ENCODE results near the gene ARAP2. TPM values are rescaled to one million over a fixed set of nuclear protein-coding genes. Genes with fewer than 3 reads are reported as not detected.

Gene ARAP2
- total RNA-seq, 1 experiment from 2014 or later = 13.6 TPM

DNA sequence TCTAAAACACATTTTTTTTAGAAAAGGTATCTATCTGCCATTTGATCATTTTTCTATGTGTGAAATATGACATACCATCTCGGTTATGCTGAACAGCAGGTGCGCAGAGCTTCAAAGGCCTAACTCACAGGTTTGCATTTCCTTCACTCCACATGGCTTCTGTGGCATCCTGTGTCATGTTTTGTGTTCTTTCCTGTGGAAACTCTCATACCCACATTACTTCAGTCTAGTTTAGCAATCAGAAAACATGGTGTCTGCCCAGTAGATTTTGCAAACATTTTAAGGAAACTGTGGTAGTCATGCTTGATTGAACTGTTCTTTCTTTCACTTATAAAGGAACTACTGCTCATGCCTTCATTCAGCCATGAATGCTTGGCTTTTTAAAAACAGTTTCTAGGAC lies 11.3 kb upstream of the ARAP2 start:
- POLR2A ChIA-PET = no interaction called here
- Histone ChIP-seq H2AFZ (ENCODE audit: low read depth, low read length, poor library complexity, severe bottlenecking) (no peak overlapping the region), H3K4me2 (ENCODE audit: low read length) (no peak overlapping the region), H3K9me2 (ENCODE audit: insufficient read depth) (no peaks in the 10 kb centered on the region), H3K36me3 (ENCODE audit: control insufficient read depth in 1 of 2, insufficient read depth in 2 of 2, low read length in 2 of 2) (no peaks in the 10 kb centered on the region), H3K79me2 (ENCODE audit: insufficient read depth, low read length) (no peaks in the 10 kb centered on the region), H3K4me3 (replicated peaks in 1 of 2; ENCODE audit: low read depth in 1 of 2, low read length in 2 of 2) (no peak overlapping the region), H3K9ac (ENCODE audit: low read length) (no peak overlapping the region), H3K27me3 (ENCODE audit: insufficient read depth, low read length) (no peaks in the 10 kb centered on the region), H3K4me1 (ENCODE audit: control insufficient read depth in 1 of 2, insufficient read depth in 2 of 2, low read length in 2 of 2) (no peaks in the 10 kb centered on the region), H4K20me1 (ENCODE audit: insufficient read depth) (no peaks in the 10 kb centered on the region), H3K9me3 (ENCODE audit: control insufficient read depth in 1 of 2, insufficient read depth in 1 of 2, low read depth in 1 of 2, low read length in 2 of 2) (no peaks in the 10 kb centered on the region), H3K27ac (ENCODE audit: low read depth, low read length) (no peak overlapping the region)
- intact Hi-C loops (cut with micrococcal nuclease) = no loop called here
- ATAC-seq = no peak
- RAD21 ChIA-PET (ENCODE audit: low non-redundant PET in 1 of 2, low total read pairs in 2 of 2, uncharacterized antibody in 2 of 2, unreplicated experiment in 2 of 2) = no interaction called here
- DNase-seq (ENCODE audit: low read depth, low spot score) = no peak
- no peak for TF ChIP-seq POLR2AphosphoS5 (IDR thresholded peaks at IDR 0.05; ENCODE audit: low read depth, low read length)
- TF ChIP-seq SP1 (IDR thresholded peaks at IDR 0.05; ENCODE audit: low read depth) = no peak
- no peak for TF ChIP-seq TCF7L2 (IDR thresholded peaks at IDR 0.05; ENCODE audit: borderline replicate concordance, extremely low read depth, insufficient read depth, insufficient read length)
- no peak for TF ChIP-seq SIN3A (IDR thresholded peaks at IDR 0.05; ENCODE audit: low read depth)
- TF ChIP-seq, protein P1, sequence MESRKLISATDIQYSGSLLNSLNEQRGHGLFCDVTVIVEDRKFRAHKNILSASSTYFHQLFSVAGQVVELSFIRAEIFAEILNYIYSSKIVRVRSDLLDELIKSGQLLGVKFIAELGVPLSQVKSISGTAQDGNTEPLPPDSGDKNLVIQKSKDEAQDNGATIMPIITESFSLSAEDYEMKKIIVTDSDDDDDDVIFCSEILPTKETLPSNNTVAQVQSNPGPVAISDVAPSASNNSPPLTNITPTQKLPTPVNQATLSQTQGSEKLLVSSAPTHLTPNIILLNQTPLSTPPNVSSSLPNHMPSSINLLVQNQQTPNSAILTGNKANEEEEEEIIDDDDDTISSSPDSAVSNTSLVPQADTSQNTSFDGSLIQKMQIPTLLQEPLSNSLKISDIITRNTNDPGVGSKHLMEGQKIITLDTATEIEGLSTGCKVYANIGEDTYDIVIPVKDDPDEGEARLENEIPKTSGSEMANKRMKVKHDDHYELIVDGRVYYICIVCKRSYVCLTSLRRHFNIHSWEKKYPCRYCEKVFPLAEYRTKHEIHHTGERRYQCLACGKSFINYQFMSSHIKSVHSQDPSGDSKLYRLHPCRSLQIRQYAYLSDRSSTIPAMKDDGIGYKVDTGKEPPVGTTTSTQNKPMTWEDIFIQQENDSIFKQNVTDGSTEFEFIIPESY (IDR thresholded peaks at IDR 0.05; ENCODE audit: extremely low read depth, insufficient replicate concordance, low read length) = no peak
- no peak for TF ChIP-seq ZNF274 (IDR thresholded peaks at IDR 0.05; ENCODE audit: low read depth, low read length)
- no peak for TF ChIP-seq EZH2phosphoT487 (IDR thresholded peaks at IDR 0.05; ENCODE audit: borderline replicate concordance)
- TF ChIP-seq EGR1 (IDR thresholded peaks at IDR 0.05; ENCODE audit: low read depth) = no peak
- TF ChIP-seq FOSL1 (IDR thresholded peaks at IDR 0.05; ENCODE audit: low read depth) = no peak
- no TSS peak for BruUV-seq (replicated peaks)
- CTCF ChIA-PET = no interaction called here

DNA sequence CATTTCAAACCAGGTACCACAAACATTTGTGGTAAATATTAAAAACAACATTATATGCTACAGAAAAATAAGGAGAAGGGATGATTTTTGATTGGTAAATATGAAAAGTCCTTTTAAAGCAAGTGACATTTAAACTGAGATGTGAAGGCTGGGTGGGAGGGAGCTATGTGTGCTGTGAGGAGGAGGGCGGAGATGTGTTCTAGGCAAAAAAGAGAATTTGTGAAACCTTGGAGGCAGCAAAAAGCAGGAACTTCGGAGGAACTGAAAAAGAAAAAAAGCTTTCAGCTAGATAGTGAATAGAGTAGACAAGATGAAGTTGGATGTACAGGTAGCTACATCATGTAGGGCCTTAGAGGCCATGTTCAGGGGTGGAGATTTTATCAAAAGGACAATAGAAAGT lies 10.1 kb upstream of the ARAP2 start:
- CTCF ChIA-PET = no interaction called here
- ATAC-seq = no peak

More for the DNA sequence above, 10.1 kb upstream of the ARAP2 start:
- Histone ChIP-seq H3K4me2 (ENCODE audit: low read length) (no peak overlapping the region), H4K20me1 (ENCODE audit: insufficient read depth) (no peaks in the 10 kb centered on the region), H3K9me2 (ENCODE audit: insufficient read depth) (no peaks in the 10 kb centered on the region), H3K9ac (ENCODE audit: low read length) (no peak overlapping the region), H3K27me3 (ENCODE audit: insufficient read depth, low read length) (no peaks in the 10 kb centered on the region), H3K9me3 (ENCODE audit: control insufficient read depth in 1 of 2, insufficient read depth in 1 of 2, low read depth in 1 of 2, low read length in 2 of 2) (no peaks in the 10 kb centered on the region), H3K79me2 (ENCODE audit: insufficient read depth, low read length) (no peaks in the 10 kb centered on the region), H3K36me3 (ENCODE audit: control insufficient read depth in 1 of 2, insufficient read depth in 2 of 2, low read length in 2 of 2) (no peaks in the 10 kb centered on the region), H3K27ac (ENCODE audit: low read depth, low read length) (no peak overlapping the region), H3K4me1 (ENCODE audit: control insufficient read depth in 1 of 2, insufficient read depth in 2 of 2, low read length in 2 of 2) (no peaks in the 10 kb centered on the region), H2AFZ (ENCODE audit: low read depth, low read length, poor library complexity, severe bottlenecking) (no peak overlapping the region), H3K4me3 (replicated peaks in 1 of 2; ENCODE audit: low read depth in 1 of 2, low read length in 2 of 2) (no peak overlapping the region)
- RAD21 ChIA-PET (ENCODE audit: low non-redundant PET in 1 of 2, low total read pairs in 2 of 2, uncharacterized antibody in 2 of 2, unreplicated experiment in 2 of 2) = no interaction called here
- POLR2A ChIA-PET = interaction anchor here (1.9 kb wide), 1 partner anchor 11 kb away, joined by 5 read pairs; no protein-coding TSS in a partner anchor
- DNase-seq (ENCODE audit: low read depth, low spot score) = no peak
- intact Hi-C loops (cut with micrococcal nuclease) = no loop called here
- BruUV-seq (replicated peaks) = no TSS peak
- TF ChIP-seq FOSL1 (IDR thresholded peaks at IDR 0.05; ENCODE audit: low read depth) = no peak

All from HCT116 (cell line).